Skeletal muscle tissue (tissue), 4 donors: Measurements from ENCODE around the gene NCOA1. TPM values are rescaled to one million over a fixed set of nuclear protein-coding genes. Genes with fewer than 3 reads are reported as not detected.
"Not testable (repeated sequence)": the region's sequence is repeated elsewhere in the genome, so short reads cannot be mapped to it uniquely, and the experiment has no call there.

Experiments
- H3K27ac ChIP-seq: one replicate; pipeline ENCODE4 v1.7.0; 2013; ENCODE audit warnings: mild to moderate bottlenecking, low read depth, low read length, inconsistent platforms
- H3K27me3 ChIP-seq, 3 donors: one replicate each; pipeline ENCODE4 v1.7.0; 2013; ENCODE audit warnings: low read length in 3 of 3; ENCODE audit not compliant: control insufficient read depth in 3 of 3, insufficient read depth in 3 of 3
- H3K36me3 ChIP-seq, 3 donors: one replicate each; pipeline ENCODE4 v1.7.0; 2013; ENCODE audit warnings: low read length in 3 of 3; ENCODE audit not compliant: control insufficient read depth in 3 of 3, insufficient read depth in 3 of 3
- H3K4me1 ChIP-seq, 3 donors: one replicate each; pipeline ENCODE4 v1.7.0; 2013; ENCODE audit warnings: low read length in 3 of 3, mild to moderate bottlenecking in 3 of 3; ENCODE audit not compliant: control insufficient read depth in 3 of 3, insufficient read depth in 3 of 3
- H3K4me3 ChIP-seq, 3 donors: one replicate each; pipeline ENCODE4 v1.7.0; 2013; ENCODE audit warnings: low read length in 3 of 3
- H3K9ac ChIP-seq, 3 donors: one replicate each; pipeline ENCODE4 v1.7.0; 2013; ENCODE audit warnings: low read length in 3 of 3, mild to moderate bottlenecking in 3 of 3, moderate library complexity in 2 of 3, low read depth in 1 of 3
- H3K9me3 ChIP-seq, 3 donors: one replicate each; pipeline ENCODE4 v1.7.0; 2013; ENCODE audit warnings: low read length in 3 of 3; ENCODE audit not compliant: control insufficient read depth in 3 of 3
- total RNA-seq: library from RNA; depleted of rRNA; stranded (reverse); fragments of >200 nt; gene quantifications from one replicate; pipeline ENCODE4 v1.2.3, GENCODE V29; 2014
- donor health status: Osteomylitis.

Gene NCOA1
- total RNA-seq, 1 donor from 2014 or later, result 150 TPM

GRCh38 chr2:24457696-24458386, 33.2 kb upstream of the NCOA1 start:
- no peak overlapping the region for H3K4me3 ChIP-seq
- H3K36me3 ChIP-seq, result no peaks in the 10 kb centered on the region
- no peak overlapping the region for H3K9ac ChIP-seq
- no peaks in the 10 kb centered on the region for H3K9me3 ChIP-seq
- no peak overlapping the region for H3K27ac ChIP-seq
- no peaks in the 10 kb centered on the region for H3K27me3 ChIP-seq
- peaks cover 14 to 29% (median 16%) of the 10 kb centered on the region in 3 donors for H3K4me1 ChIP-seq

- no peaks in the 10 kb centered on the region for H3K27me3 ChIP-seq
- no peak overlapping the region for H3K9ac ChIP-seq
- H3K36me3 ChIP-seq, result no peaks in the 10 kb centered on the region
- no peak overlapping the region for H3K27ac ChIP-seq
- peaks cover 4 to 18% (median 7%) of the 10 kb centered on the region in 3 donors for H3K4me1 ChIP-seq
- no peak overlapping the region for H3K4me3 ChIP-seq
- no peaks in the 10 kb centered on the region for H3K9me3 ChIP-seq
Measured at GRCh38 chr2:24459224-24460161, 31.6 kb upstream of the NCOA1 start.

DNA sequence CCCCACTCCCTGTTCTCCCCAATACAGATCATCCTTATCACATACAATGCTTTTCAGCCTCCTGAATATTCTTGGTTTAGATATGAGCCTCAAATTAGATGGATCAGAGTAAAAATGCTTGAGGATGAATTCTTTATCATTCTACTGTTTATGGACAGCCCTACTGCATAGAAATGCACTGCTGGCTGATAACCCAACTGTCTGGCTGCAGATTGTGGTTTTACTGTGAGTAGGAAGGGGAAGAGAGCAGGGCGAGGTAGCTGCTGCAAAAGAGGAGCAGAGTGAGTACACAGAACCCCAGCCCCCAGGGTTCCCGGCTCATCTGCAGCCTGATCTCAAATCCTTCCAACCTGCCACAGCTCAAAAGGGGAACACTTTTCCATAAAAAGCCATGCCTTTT, 29.4 kb upstream of the NCOA1 start:
- Histone ChIP-seq H3K9me3 (no peaks in the 10 kb centered on the region), H3K27me3 (no peaks in the 10 kb centered on the region), H3K4me1 (peaks cover 4 to 12% (median 4%) of the 10 kb centered on the region in 3 donors), H3K27ac (no peak overlapping the region), H3K36me3 (no peaks in the 10 kb centered on the region), H3K9ac (no peak overlapping the region), H3K4me3 (no peak overlapping the region)

GRCh38 chr2:24463271-24463670, 27.8 kb upstream of the NCOA1 start:
- no peak overlapping the region for H3K27ac ChIP-seq

DNA sequence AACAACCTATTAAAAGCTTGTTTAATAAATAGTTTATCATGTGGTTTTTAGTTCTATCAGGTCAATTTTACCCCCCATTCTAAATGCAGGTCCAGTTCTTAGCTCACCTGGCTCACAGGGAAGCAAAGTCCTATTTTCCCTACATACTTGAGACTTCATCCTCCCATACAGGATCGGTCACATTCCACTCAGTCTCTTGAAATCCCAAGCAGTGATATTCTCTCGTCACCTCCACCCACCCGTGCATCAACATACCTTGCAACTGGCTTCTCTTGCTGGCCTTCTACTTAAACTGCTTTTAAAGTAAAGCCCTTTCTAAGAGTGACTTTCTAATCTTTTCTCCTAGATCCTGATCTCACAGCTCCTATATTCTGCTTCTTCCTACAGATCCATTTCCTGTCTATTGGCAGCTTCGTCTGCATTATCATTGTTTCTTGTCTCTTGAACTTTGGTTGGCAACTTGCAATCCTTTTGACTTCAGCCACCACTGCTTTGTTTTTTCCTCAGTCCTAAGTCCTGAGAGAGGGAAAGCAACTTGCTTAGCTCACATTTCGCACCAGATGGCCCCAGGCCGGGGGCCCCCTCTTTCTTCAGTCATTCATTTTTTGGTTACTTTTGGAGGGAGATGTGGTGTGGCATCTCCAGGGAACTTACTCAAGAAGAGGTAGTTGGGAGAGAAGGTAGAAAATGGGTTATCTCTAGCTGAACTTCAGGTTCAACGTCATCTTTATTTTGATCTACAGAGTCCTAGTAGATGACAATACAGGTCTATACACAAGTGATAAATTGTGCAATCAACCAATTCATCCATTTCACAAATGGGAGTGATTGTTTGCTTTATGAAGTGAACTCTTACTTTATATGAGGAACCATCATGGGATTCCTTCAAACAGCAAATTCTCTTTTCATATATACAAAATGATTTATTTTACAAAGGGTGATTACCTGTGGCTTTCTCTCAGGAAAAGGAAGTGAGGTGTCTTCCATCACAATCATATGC, 23.9 kb upstream of the NCOA1 start:
- no peak overlapping the region for H3K4me3 ChIP-seq
- H3K27ac ChIP-seq, result no peak overlapping the region
- no peaks in the 10 kb centered on the region for H3K4me1 ChIP-seq
- no peaks in the 10 kb centered on the region for H3K27me3 ChIP-seq
- H3K9me3 ChIP-seq, result no peaks in the 10 kb centered on the region
- no peaks in the 10 kb centered on the region for H3K36me3 ChIP-seq
- H3K9ac ChIP-seq, result no peak overlapping the region

More at GRCh38 chr2:24463271-24463670, 27.8 kb upstream of the NCOA1 start:
- Histone ChIP-seq H3K36me3 (no peaks in the 10 kb centered on the region), H3K9me3 (no peaks in the 10 kb centered on the region), H3K4me1 (peaks cover 0 to 5% (median 0%) of the 10 kb centered on the region in 3 donors), H3K27me3 (no peaks in the 10 kb centered on the region), H3K4me3 (no peak overlapping the region), H3K9ac (no peak overlapping the region)

DNA sequence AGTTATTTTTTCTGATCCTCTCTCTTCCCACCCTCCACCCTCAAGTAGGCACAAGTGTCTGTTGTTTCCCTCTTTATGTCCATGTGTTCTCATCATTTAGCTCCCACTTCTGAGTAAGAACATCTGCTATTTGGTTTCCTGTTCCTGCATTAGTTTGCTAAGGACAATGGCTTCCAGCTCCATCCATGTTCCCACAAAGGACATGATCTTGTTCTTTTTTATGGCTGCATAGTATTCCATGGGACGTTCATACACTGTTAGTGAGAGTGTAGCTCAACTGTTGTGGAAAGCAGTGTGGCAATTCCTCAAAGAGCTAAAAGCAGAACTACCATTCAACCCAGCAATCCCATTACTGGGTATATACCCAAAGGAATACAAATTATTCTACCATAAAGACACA, 22.6 kb upstream of the NCOA1 start:
- not testable (repeated sequence) for H3K27ac ChIP-seq

GRCh38 chr2:24469148-24469650, 21.9 kb upstream of the NCOA1 start:
- Histone ChIP-seq H3K4me3 (no peak overlapping the region), H3K9ac (no peak overlapping the region), H3K4me1 (no peaks in the 10 kb centered on the region), H3K9me3 (no peaks in the 10 kb centered on the region), H3K27me3 (no peaks in the 10 kb centered on the region), H3K36me3 (no peaks in the 10 kb centered on the region), H3K27ac (no peak overlapping the region)

More for the DNA sequence above, 22.6 kb upstream of the NCOA1 start:
- not testable (repeated sequence) for H3K27me3 ChIP-seq, H3K9ac ChIP-seq, H3K4me3 ChIP-seq, H3K9me3 ChIP-seq, H3K36me3 ChIP-seq, H3K4me1 ChIP-seq

DNA sequence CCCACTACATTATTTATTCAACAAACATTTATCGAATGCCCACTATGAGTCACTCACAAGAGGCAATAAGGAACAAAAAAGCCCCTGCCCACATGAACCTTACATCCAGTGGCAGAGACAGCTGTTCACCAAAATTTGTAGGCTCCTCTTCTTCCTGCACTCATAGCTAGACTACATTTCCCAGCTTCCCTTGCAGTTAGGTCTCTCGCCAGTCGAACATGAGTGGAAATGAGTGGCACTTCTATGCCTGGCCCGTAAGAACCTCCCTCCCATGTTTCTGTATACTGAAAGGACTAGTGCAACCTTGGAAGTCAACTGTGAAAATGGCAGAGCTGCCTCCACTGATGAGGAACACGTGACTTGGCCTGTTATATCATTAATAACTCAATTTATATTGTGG, 19.4 kb upstream of the NCOA1 start:
- H3K36me3 ChIP-seq, result no peaks in the 10 kb centered on the region
- no peaks in the 10 kb centered on the region for H3K4me1 ChIP-seq
- H3K27ac ChIP-seq, result no peak overlapping the region
- H3K4me3 ChIP-seq, result no peak overlapping the region
- no peak overlapping the region for H3K9ac ChIP-seq
- H3K9me3 ChIP-seq, result no peaks in the 10 kb centered on the region
- no peaks in the 10 kb centered on the region for H3K27me3 ChIP-seq

GRCh38 chr2:24472416-24472815, 18.6 kb upstream of the NCOA1 start:
- Histone ChIP-seq H3K27me3 (no peaks in the 10 kb centered on the region), H3K9me3 (no peaks in the 10 kb centered on the region), H3K27ac (no peak overlapping the region)

More at GRCh38 chr2:24472416-24472815, 18.6 kb upstream of the NCOA1 start:
- H3K4me1 ChIP-seq, result no peaks in the 10 kb centered on the region
- no peak overlapping the region for H3K9ac ChIP-seq
- H3K36me3 ChIP-seq, result no peaks in the 10 kb centered on the region
- H3K4me3 ChIP-seq, result no peak overlapping the region
